ENCODE measurements around the gene RHBDD1. TPM values are rescaled to one million over a fixed set of nuclear protein-coding genes. Genes with fewer than 3 reads are reported as not detected.

The RHBDD1 gene, protein sequence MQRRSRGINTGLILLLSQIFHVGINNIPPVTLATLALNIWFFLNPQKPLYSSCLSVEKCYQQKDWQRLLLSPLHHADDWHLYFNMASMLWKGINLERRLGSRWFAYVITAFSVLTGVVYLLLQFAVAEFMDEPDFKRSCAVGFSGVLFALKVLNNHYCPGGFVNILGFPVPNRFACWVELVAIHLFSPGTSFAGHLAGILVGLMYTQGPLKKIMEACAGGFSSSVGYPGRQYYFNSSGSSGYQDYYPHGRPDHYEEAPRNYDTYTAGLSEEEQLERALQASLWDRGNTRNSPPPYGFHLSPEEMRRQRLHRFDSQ
- 21.7 and 39.0 TPM in 2 replicates for total RNA-seq

GRCh38 chr2:226835796-226836547, at the start of gene RHBDD1:
TSS of gene RHBDD1 (plus strand) at chr2:226836054. CDS start at chr2:226864694, 28,640 bp downstream.

GRCh38 chr2:226799211-226799975, 36.5 kb upstream of the RHBDD1 start, which contains the start of gene IRS1:
TSS of gene IRS1 (minus strand) at chr2:226799820. CDS start at chr2:226798738, 1,082 bp downstream.

Other genes starting within 250 kb of the RHBDD1 start
- gene IRS1, start 36.2 kb upstream of the RHBDD1 start, total RNA-seq = 16.2 and 17.6 TPM in 2 replicates